Neural cell (in vitro differentiated cells): ENCODE data around the gene SS18L1. TPM values are rescaled to one million over a fixed set of nuclear protein-coding genes. Genes with fewer than 3 reads are reported as not detected.

ENCODE experiments used
- H2AFZ ChIP-seq: fragments of 200-600, 300-800 bp; sonication (generic), shearing (Covaris generic); 2 replicates; pipeline ENCODE4 v1.6.0; 2014; ENCODE audit warnings: low read depth, mild to moderate bottlenecking, antibody characterized with exemption, low read length, moderate library complexity
- H3F3A ChIP-seq: fragments of 200-600 bp; shearing (Covaris generic); 2 replicates; pipeline ENCODE4 v1.6.1; 2016; ENCODE audit warnings: mild to moderate bottlenecking, moderate library complexity, mixed read lengths, antibody characterized with exemption, low read length; ENCODE audit not compliant: insufficient read depth, poor library complexity, severe bottlenecking
- H3K27ac ChIP-seq: fragments of 200-600, 300-800 bp; sonication (generic), shearing (Covaris generic); 2 replicates; pipeline ENCODE4 v1.5.1; 2014; ENCODE audit warnings: mild to moderate bottlenecking, low read length, moderate library complexity
- H3K27me3 ChIP-seq: fragments of 300-800, 200-600 bp; sonication (generic), shearing (Covaris generic); 2 replicates; pipeline ENCODE4 v1.6.0; 2014; ENCODE audit warnings: mild to moderate bottlenecking, low read depth, low read length, moderate library complexity; ENCODE audit not compliant: insufficient read depth
- H3K36me3 ChIP-seq: fragments of 300-800, 200-600 bp; sonication (generic), shearing (Covaris generic); 2 replicates; pipeline ENCODE4 v1.5.1; 2014; ENCODE audit warnings: mild to moderate bottlenecking, antibody characterized with exemption, low read length, moderate library complexity; ENCODE audit not compliant: insufficient read depth
- H3K4me2 ChIP-seq: fragments of 300-800, 200-600 bp; sonication (generic), shearing (Covaris generic); 2 replicates; pipeline ENCODE4 v1.6.0; 2014; ENCODE audit warnings: mild to moderate bottlenecking, low read length
- H3K4me3 ChIP-seq: fragments of 300-800, 200-600 bp; sonication (generic), shearing (Covaris generic); 2 replicates; pipeline ENCODE4 v1.5.1; 2014; ENCODE audit warnings: mild to moderate bottlenecking, low read length, moderate library complexity
- H3K79me2 ChIP-seq: fragments of 200-600 bp; shearing (Covaris generic); replicated peaks from 2 replicates; pipeline ENCODE4 v1.6.0; 2014; ENCODE audit warnings: mild to moderate bottlenecking, low read length, moderate library complexity; ENCODE audit not compliant: insufficient read depth
- H3K9ac ChIP-seq: fragments of 300-800, 200-600 bp; sonication (generic), shearing (Covaris generic); 2 replicates; pipeline ENCODE4 v1.6.1; 2016; ENCODE audit warnings: mild to moderate bottlenecking, low read length, mixed read lengths
- H3K9me2 ChIP-seq: fragments of 200-600 bp; shearing (Covaris generic); 2 replicates; pipeline ENCODE4 v1.6.1; 2016; ENCODE audit warnings: mild to moderate bottlenecking, low read length, mixed read lengths; ENCODE audit not compliant: insufficient read depth
- H3K9me3 ChIP-seq: fragments of 200-600, 300-800 bp; sonication (generic), shearing (Covaris generic); 2 replicates; pipeline ENCODE4 v1.6.1; 2016; ENCODE audit warnings: mild to moderate bottlenecking, mixed run types, low read length, moderate library complexity, mixed read lengths
- H4K20me1 ChIP-seq: fragments of 200-600 bp; shearing (Covaris generic); 2 replicates; pipeline ENCODE4 v1.6.1; 2016; ENCODE audit warnings: mild to moderate bottlenecking, mixed run types; ENCODE audit not compliant: insufficient read depth
- CTCF ChIP-seq: fragments of 450-650 bp; IDR thresholded peaks from 2 replicates; pipeline ENCODE4 v1.5.1; 2014; ENCODE audit warnings: antibody characterized with exemption, mild to moderate bottlenecking, moderate library complexity; ENCODE audit not compliant: poor library complexity, severe bottlenecking
- EP300 ChIP-seq: fragments of 450-650 bp; conservative IDR thresholded peaks from 2 replicates; pipeline ENCODE4 v1.6.1; 2014; ENCODE audit warnings: antibody characterized with exemption, mild to moderate bottlenecking, moderate library complexity; ENCODE audit not compliant: poor library complexity, severe bottlenecking
- EZH2 ChIP-seq: fragments of 200-600, 300-800 bp; shearing (Covaris generic), sonication (generic); IDR thresholded peaks from 2 replicates; pipeline ENCODE4 v1.6.1; 2014; ENCODE audit warnings: antibody characterized with exemption, low read length, borderline replicate concordance, mild to moderate bottlenecking; ENCODE audit not compliant: insufficient read depth, poor library complexity, severe bottlenecking
- MXI1 ChIP-seq: fragments of 450-650 bp; conservative IDR thresholded peaks from 2 replicates; pipeline ENCODE4 v1.6.1; 2014; ENCODE audit warnings: antibody characterized with exemption, mild to moderate bottlenecking; ENCODE audit not compliant: poor library complexity, severe bottlenecking
- POLR2AphosphoS5 ChIP-seq: IDR thresholded peaks from 2 replicates; pipeline ENCODE4 v1.6.1; 2012
- RAD21 ChIP-seq: fragments of 450-650 bp; conservative IDR thresholded peaks from 2 replicates; pipeline ENCODE4 v1.6.1; 2014; ENCODE audit warnings: antibody characterized with exemption, mild to moderate bottlenecking, moderate library complexity
- REST ChIP-seq: IDR thresholded peaks from 2 replicates; pipeline ENCODE4 v1.6.1; 2012; ENCODE audit warnings: borderline replicate concordance
- SMC3 ChIP-seq: fragments of 450-650 bp; conservative IDR thresholded peaks from 2 replicates; pipeline ENCODE4 v1.6.1; 2014; ENCODE audit warnings: antibody characterized with exemption, mild to moderate bottlenecking, moderate library complexity; ENCODE audit not compliant: poor library complexity
- TAF1 ChIP-seq: IDR thresholded peaks from 2 replicates; pipeline ENCODE4 v1.6.1; 2012; ENCODE audit warnings: low read depth
- polyA plus RNA-seq: library from polyadenylated mRNA; depleted of rRNA; stranded (reverse); fragments of >200 nt; gene quantifications from 2 replicates; pipeline ENCODE4 v1.2.3, GENCODE V29; 2014

The SS18L1 gene
- polyA plus RNA-seq, 1 donor from 2014 or later, result 117 TPM

- no peak overlapping the region for H3K4me3 ChIP-seq
- no peak overlapping the region for H3K4me2 ChIP-seq
- no peaks in the 10 kb centered on the region for H3K79me2 ChIP-seq
- H3F3A ChIP-seq, result no peaks in the 10 kb centered on the region
- no peaks in the 10 kb centered on the region for H3K36me3 ChIP-seq
- H4K20me1 ChIP-seq, result no peaks in the 10 kb centered on the region
- TF ChIP-seq SMC3, result no peak
- no peak for TF ChIP-seq CTCF
- TF ChIP-seq TAF1, result no peak
- TF ChIP-seq REST, result no peak
- TF ChIP-seq EZH2, result no peak
- TF ChIP-seq EP300, result no peak
- TF ChIP-seq RAD21, result no peak
- TF ChIP-seq POLR2AphosphoS5, result no peak
- no peak for TF ChIP-seq MXI1
- no peak overlapping the region for H2AFZ ChIP-seq
- no peak overlapping the region for H3K27ac ChIP-seq
- H3K27me3 ChIP-seq, result peaks cover 21% of the 10 kb centered on the region
- no peaks in the 10 kb centered on the region for H3K9me2 ChIP-seq
- H3K9me3 ChIP-seq, result no peaks in the 10 kb centered on the region
- H3K9ac ChIP-seq, result no peak overlapping the region
Observed at GRCh38 chr20:62225820-62226635, 82.5 kb downstream of the SS18L1 start.

GRCh38 chr20:62226707-62227590 is 83.4 kb downstream of the SS18L1 start:
- TF ChIP-seq EZH2 (no peak), EP300 (no peak), POLR2AphosphoS5 (no peak), REST (no peak), CTCF (no peak), SMC3 (no peak), TAF1 (no peak), MXI1 (no peak), RAD21 (no peak)
- no peak overlapping the region for H3K27ac ChIP-seq
- H3K9me2 ChIP-seq, result no peaks in the 10 kb centered on the region
- no peaks in the 10 kb centered on the region for H4K20me1 ChIP-seq
- no peak overlapping the region for H3K4me2 ChIP-seq
- H3K4me3 ChIP-seq, result no peak overlapping the region
- no peaks in the 10 kb centered on the region for H3K9me3 ChIP-seq
- H2AFZ ChIP-seq, result no peak overlapping the region
- no peak overlapping the region for H3K9ac ChIP-seq
- H3F3A ChIP-seq, result no peaks in the 10 kb centered on the region
- H3K27me3 ChIP-seq, result peaks cover 12% of the 10 kb centered on the region
- H3K36me3 ChIP-seq, result no peaks in the 10 kb centered on the region
- H3K79me2 ChIP-seq, result no peaks in the 10 kb centered on the region
